Stimulated activated CD8-positive, alpha-beta memory T cell treated with anti-CD3 and anti-CD28 coated beads, Interleukin-7, amount 100 ng/mL, for 24 hours (primary cell): Measurements from ENCODE around the gene DDX6.

Experiments
- DNase-seq: peaks from one replicate; pipeline ENCODE4 v3.0.0-alpha.2; 2020; ENCODE audit warnings: low read depth

DDX6 gene

GRCh38 chr11:118703563-118704106 lies 87.3 kb downstream of the DDX6 start:
- no peak for DNase-seq

GRCh38 chr11:118699506-118700220 lies 91.3 kb downstream of the DDX6 start:
- DNase-seq, result no peak
